ENCODE measurements around the gene GPC3.

DNA sequence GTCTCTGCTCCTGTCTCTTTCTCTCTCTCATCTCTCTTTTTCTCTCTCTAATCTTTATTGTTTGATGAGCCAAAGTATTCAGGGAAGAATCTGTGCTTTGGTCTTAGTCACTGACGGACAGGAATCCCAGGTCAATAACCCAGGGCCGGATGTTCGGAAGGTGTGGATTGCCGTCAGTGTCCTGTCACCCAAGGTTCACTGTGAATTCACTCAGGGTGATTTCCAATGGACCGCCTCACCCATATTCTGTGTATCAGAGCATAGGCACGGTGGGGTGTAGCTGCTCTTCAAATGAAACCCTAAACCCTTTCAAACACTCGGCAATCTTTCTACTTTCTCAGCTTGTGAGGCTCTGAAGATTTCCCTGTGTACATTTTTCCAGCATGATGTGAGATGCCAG lies 425.5 kb downstream of the GPC3 start:
- TF ChIP-seq, protein P1, sequence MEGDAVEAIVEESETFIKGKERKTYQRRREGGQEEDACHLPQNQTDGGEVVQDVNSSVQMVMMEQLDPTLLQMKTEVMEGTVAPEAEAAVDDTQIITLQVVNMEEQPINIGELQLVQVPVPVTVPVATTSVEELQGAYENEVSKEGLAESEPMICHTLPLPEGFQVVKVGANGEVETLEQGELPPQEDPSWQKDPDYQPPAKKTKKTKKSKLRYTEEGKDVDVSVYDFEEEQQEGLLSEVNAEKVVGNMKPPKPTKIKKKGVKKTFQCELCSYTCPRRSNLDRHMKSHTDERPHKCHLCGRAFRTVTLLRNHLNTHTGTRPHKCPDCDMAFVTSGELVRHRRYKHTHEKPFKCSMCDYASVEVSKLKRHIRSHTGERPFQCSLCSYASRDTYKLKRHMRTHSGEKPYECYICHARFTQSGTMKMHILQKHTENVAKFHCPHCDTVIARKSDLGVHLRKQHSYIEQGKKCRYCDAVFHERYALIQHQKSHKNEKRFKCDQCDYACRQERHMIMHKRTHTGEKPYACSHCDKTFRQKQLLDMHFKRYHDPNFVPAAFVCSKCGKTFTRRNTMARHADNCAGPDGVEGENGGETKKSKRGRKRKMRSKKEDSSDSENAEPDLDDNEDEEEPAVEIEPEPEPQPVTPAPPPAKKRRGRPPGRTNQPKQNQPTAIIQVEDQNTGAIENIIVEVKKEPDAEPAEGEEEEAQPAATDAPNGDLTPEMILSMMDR (conservative IDR thresholded peaks at IDR 0.05; ENCODE audit: low read depth, low read length), result no peak
- TF ChIP-seq EZH2 (IDR thresholded peaks at IDR 0.05; ENCODE audit: borderline replicate concordance, low read depth, low read length, poor library complexity, severe bottlenecking), result no peak
